GM04504 (cell line): Measurements from ENCODE around the gene EEF2KMT.
"Not testable (repeated sequence)": the region's sequence is repeated elsewhere in the genome, so short reads cannot be mapped to it uniquely, and the experiment has no call there.

Experiments used
- DNase-seq: peaks from one replicate; pipeline ENCODE4 v3.0.0-alpha.2; 2012; ENCODE audit warnings: low read depth

The EEF2KMT gene

DNA sequence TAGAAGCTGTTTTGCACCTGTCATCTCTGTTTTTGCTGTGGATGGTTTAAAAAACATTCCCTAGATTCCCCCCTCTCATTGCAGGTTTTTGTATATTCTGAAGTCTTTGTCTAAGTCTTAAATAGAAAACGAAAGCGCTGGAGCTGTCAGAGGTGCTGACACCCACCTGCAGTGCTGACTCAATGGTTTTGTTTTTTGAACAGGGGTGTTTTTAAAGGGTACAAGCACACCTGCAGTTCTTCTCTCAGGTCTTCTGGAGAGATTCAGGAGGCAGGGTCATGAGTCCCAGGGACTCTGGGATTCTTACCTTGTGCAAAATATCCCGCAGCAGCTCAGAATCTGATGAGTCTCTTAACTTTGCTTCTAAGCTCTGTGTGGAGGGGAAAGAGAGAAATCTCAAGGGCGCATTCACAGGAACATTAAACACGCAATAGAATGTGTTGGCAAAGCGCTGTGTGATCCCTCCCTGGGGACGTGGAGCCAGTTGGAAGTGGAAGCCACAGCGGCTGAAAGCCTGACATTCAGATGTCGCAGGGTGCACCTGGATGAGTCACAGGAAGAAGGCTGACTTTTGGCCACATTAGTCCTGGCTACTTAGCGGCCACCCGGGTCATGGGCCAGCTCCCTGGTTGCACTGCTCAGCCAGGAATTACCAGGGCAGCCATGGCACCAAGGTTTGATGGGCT, 2.3 kb downstream of the EEF2KMT start:
- not testable (repeated sequence) for DNase-seq

DNA sequence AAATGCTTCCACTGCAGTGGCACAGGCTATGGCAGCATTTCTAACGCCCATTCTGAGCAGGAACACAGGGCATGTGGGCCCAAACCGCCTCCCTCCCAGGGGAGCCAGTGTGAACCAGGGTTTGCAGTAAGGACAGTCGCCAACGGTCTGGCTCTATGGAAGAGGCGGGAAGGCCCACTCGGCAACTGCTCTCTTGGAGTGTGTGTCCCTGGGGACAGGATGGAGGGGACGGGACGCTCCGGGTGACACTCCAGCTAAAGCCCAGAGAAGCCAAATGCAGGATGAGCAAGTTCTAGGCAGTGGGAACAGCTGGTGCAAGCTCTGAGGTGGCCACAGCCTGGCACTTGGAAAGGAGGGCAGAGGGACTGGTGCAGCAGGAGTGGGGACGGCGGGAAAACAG, 3.8 kb downstream of the EEF2KMT start:
- DNase-seq: not testable (repeated sequence)

DNA sequence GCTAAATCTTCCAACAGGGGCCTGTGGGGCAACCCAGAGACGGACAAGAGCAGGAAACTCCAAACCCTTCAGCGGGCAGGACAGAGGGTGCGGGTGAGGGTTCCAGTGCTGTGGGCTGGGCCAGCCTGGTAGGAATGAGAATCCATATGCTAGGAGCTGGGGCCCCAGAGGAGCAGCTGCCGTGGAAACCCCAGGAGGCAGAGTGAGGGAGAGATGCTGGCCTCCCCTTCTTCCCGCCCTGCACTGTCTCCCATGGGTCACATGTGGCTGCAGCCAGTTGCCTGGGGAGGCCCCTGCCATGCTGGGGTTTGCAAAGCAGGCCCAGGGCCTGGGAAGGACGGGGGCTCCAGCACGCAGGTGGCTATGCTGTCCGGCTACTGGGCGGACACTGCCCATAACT, 4.5 kb downstream of the EEF2KMT start:
- DNase-seq: not testable (repeated sequence)

DNA sequence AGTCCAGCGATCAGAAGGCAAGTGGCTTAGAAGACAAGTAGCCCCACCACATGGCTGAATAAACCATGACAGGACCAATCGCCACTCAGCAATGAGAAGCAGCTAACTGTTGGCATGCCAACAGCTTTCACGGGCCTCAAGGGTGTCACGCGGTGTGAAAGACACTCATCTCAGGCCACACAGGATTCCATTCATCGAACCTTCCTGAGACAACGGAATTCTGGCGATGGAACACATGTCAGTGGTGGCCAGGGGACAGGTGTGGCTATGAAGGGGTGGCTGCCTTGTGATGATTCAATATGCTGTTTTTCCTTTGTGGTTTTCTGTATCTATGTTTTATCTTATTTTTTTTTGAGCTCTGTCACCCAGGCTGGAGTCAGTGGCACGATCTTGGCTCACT, 7.0 kb downstream of the EEF2KMT start:
- not testable (repeated sequence) for DNase-seq

DNA sequence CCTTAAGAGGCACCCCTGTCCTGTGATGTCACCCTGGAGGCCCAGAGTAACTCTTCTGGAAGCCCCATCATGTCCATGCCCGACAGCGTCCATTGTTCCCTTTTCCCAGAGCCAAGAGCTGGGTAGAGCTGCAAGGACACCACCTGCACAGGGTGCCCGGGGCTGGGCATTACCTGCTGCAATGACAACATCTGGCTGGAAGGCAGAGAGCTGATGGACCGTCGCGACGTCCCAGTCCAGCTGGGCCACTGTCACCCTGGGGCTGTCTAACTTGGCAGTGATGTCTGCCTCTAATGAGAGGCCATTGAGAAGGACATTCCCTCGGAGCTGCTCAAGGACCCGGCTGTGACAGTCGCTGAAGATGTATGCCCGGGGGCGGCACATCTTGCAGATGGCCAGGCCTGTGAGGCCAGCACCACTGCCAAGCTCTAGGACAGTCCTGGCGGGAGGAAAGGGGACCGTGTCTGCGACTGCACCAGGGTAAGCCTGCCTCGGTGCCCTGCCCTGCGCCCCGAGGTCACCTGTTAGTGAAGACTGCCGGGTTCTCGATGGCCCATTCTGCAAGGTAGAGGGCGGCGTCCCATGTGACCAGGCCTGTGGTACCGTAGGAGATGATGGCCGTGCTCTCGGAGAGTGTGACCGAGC, 7.6 kb downstream of the EEF2KMT start:
- not testable (repeated sequence) for DNase-seq

DNA sequence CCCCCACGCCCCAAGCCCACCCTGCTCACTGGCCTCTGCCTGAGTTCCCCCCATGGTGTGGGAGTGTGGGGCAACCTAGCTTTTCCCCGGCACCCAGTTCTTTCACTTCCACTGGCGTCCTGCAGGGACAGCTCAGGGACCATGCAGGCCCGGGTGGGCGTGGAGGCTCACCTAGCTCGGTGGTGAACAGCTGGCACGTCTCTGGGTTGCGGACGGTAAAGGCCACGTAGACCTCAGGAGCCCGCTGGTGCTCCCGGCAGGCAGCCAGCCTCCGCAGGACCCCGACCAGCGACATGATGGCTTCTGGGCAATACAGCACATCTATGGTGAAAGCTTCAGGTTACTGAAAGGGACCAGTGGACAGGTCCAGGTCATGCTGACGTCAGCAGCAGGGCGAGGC, 8.7 kb downstream of the EEF2KMT start:
- not testable (repeated sequence) for DNase-seq

DNA sequence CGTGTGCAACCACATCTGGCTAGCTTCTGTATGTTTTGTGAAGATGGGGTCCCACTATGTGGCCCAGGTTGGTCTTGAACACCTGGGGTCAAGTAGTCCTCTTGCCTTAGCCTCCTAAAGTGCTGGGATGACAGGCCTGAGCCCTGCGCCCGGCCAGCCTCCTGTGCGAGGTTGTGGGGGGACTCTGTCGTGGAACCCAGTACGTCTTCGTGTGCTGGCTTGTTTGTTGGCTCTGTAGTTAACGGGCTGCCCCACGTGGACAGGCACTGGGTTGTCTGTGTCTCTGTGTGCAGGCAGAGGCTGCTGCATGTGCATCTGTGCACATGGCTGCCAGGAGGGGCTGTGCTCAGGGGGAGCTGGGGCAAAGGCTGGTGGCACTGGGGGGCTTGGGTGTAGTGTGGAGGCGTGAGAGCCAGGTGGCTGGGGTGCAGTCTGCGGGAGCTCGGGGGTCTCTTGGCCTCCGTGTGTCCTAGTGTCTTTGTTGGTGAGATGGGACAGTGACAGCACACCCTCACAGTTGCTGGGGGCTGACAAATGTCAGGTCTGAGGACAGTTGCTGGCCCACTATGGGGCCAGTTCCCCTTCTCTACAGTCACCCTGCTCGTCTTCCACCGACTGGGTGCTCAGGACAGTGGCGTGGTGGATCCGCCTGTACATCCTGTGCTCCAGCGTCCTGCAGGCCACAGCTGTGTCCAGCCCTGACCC, 9.4 kb downstream of the EEF2KMT start:
- not testable (repeated sequence) for DNase-seq

DNA sequence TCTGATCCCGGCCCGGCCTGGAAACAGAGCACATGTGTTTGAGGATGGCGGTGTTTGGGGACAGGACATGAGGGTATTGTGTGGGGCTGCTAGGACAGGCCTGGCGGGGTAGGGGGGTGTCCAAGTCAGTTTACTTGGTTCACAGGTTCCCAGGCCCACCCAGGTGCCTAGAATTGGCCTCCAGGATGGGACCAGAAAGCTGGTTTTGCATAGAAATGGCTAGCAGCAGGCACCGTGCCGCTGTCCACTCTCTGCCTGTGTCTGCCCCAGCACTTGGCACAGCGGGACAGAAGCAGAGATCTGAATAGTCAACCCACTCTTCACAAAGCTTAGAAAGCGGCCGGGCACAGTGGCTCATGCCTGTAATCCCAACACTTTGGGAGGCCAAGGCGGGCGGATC, 11.9 kb downstream of the EEF2KMT start:
- not testable (repeated sequence) for DNase-seq

DNA sequence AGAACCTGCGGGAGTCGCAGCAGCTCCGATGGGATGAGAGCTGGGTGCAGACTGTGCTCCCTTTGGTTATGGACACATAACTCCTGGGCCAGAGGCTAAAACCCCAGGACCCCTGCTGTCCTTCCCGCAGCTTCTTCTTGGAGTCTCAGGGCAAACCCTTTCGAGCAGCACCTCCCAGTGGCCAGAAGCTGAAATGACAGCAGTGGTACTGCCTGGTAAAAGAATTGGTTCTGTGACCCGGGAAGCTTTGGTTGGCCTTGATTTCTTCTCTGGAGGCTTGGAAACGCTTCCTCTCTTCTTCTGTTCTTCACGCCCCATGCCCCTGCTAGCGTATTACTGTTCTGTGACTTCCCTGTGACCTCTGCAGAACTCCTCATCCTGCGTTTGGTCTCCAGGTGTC, 12.8 kb downstream of the EEF2KMT start:
- not testable (repeated sequence) for DNase-seq

DNA sequence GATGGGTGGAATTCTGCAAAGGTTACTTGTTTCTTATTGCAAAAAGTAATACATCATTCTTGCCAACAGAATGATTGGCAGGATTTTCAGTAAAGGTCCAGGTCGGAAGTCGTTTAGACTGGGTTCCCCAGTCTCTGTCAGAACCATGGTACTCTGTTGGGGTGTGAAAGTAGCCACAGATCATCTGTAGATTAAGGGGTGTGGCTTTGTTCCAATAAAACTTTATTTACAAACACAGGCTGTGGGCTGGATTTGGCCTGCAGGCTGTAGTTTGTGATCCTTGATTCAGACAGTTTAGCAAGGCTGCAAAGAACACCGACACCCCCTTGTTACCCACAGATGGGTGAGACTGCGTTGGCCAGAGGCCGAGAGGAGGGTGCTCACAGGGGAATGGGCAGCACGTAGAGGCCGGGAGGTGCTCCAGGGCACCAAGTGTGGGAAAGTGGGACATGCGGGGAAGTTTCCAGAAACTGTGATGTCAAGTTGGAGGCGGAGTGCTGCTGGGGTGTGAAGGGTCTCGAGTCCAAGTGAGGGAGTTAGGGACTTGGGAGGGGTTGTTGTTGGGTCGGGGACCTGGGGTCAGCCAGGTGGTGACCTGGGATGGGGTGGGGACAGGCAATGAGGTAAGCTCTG, 13.4 kb downstream of the EEF2KMT start:
- not testable (repeated sequence) for DNase-seq

DNA sequence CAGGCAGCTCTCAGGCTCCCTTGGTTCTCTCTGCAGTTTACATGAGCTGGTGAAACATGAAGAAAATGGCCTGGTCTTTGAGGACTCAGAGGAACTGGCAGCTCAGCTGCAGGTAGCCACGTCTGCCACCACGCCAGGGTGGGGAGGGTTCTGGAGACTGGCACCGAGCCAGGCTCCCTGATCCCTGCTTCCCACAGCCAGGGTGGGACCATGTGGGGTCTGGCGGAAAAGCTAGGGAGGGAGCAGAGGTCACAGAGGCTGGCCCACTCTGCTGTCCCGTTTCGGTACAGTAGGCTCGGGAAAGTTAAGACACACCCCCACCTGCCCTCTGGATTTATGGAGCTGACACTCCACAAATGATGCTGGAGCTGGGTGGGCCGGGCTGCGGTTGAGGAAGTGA, 13.9 kb downstream of the EEF2KMT start:
- not testable (repeated sequence) for DNase-seq

DNA sequence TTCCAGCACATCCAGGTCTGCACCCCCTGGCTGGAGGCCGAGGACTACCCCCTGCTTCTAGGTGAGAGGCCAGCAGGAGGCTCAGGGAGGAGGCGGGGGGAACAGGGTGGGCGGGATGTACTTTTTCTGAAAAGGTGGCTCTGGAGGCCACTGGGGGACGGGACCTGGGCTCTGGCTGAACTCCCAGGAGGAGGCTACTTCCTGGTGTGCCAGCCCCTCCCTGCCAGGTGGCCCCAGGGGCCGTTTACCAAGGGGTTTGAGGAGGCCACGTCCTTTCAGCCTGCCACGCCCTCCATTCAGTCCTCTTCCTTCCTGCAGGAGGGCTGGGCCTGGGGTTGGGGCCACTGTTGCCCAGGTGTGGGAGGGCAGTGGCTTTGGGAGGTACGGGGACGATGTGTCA, 16.6 kb downstream of the EEF2KMT start:
- DNase-seq: not testable (repeated sequence)

DNA sequence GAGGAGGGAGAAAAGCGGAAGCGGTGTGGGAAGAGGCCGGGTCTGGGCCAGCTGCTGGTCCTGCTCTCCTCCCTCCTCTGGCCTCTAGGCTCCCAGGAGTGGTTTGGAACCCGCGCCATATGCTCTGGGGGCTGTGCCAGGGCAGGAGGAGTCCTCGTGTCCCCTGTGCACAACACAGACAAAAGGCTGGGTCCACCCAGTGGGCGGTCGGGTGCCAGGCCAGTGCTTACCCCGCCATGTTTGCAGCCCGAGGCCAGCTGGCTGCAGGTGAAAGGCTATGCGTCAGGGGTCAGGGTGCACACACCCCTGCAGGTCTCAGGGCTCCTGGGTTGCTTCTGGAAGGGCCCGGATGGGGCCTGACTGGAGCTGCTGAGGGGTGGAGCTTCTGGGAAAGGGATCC, 17.1 kb downstream of the EEF2KMT start:
- not testable (repeated sequence) for DNase-seq

DNA sequence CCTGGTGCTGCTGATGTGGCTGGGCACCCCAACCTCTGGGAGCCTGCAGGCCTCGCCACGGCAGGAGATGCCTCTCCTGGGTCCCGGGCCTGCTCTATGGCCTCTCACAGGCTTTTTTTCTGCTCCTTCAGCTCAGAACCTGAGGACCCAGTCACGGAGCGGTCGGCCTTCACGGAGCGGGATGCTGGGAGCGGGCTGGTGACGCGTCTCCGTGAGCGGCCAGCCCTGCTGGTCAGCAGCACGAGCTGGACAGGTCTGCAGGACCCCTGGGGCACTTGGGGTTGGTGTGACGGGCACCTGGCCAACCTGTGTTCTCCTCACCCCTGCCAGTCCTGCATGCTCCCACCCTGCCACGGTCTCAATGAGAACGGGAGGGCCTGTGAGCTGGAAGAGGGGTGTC, 19.0 kb downstream of the EEF2KMT start:
- DNase-seq: no peak

DNA sequence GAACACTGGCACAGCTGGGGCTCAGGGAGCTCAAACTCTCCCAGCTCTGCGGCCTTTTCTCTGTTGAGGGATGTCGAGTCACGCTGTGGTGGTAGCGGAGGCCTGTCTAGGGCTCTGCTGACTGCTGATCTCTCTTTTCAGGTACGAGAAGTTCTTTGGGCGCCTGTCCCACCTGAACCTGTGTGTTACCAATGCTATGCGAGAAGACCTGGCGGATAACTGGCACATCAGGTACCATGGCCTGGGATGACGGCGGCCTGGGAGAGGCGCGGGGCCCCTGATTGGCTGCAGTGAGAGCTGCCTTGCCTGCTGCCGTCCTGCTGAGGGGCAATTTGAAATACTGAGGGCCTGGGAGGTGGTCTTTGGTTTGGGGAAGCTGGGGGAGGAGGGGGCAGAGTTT, 20.3 kb downstream of the EEF2KMT start:
- DNase-seq: no peak

DNA sequence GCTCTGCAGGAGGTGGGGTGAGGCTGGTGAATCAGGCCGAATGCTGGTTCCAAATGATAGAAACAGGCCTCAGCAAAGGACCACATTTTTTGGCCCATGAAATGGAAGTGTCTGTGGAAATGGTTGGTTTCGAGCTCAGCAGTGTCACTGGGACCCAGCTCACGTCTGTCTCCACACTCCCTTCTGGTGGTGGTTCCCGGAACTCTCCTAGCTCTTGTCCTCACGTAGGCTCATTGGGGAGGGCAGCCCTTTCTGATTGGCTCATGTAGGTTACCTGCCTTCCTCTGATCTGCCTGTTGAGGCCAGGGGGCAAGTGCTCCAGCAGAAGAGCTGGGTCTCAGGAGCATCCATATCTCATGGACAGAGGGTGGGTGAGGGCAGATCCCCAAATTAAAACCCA, 22.0 kb downstream of the EEF2KMT start:
- DNase-seq: no peak

DNA sequence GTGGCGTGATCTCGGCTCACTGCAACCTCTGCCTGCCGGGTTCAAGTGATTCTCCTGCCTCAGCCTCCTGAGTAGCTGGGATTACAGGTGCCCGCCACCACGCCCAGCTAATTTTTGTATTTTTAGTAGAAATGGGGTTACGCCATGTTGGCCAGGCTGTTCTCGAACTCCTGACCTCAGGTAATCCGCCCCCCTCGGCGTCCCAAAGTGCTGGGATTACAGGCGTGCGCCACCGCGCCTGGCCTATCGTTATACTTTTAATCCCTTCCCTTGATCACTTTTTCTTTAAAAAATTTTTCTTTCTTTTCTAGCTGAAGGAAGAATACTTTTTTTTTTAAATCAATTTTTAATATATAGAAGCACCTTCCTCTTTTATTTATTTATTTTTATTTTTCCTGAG, 23.8 kb downstream of the EEF2KMT start:
- DNase-seq: not testable (repeated sequence)

DNA sequence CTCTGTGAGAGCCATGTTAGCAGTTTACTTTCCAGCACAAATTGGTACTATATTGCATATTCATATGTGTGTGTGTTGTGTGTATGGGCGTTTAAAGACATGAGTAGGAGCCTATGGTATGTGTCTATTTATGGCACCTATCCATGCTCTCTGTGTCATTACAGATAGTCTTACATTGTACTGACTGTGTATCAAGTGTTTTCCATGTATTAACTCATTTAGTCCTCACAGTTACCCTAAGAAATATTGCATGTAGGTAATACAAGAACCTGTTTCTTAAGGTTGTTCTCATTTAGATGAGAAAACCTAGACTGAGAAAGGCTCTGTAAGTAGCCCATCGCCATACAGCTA, 24.3 kb downstream of the EEF2KMT start:
- DNase-seq: no peak

DNA sequence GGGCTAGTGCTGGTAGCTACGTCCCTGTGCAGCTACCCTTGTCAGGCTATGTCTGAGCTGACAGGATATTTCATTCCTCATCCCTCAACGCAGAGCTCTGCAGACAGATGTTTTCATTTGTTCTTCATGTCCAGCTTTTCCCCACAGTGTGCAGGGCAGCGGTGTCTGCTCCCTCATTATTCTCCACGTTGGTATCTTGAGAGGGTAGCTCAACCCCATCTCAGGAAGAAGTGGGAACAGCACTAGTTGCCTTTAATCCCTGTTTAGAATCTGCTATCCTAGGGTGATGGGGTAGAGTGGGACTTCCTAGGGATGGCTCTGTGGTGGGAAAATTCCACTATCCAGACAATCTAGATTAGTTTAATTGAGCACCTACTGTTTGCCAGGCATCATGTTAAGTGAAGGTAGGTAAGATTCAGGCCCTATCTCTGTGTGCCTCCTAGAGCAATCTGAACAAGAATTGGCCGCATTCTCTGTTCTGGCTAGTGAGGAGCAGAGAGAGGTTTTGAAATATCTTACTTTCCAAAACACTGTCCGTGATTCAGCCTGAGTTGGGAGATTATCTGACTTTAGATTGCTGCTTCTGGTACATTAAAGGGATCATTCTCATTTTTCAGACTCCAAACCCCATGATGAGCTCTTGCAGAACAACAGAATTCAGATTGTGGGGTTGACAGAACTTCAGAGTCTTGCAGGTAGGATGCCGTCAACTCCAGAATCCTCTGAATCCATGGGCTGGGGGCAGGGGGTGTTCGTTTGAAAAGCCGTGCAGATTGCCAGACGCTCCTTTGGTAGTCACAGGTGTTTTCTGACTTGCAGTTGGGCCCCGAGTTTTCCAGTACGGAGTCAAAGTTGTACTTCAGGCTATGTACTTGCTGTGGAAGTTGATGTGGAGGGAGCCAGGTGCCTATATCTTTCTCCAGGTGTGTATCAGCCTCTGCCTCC, 25.0 kb downstream of the EEF2KMT start:
- no peak for DNase-seq

DNA sequence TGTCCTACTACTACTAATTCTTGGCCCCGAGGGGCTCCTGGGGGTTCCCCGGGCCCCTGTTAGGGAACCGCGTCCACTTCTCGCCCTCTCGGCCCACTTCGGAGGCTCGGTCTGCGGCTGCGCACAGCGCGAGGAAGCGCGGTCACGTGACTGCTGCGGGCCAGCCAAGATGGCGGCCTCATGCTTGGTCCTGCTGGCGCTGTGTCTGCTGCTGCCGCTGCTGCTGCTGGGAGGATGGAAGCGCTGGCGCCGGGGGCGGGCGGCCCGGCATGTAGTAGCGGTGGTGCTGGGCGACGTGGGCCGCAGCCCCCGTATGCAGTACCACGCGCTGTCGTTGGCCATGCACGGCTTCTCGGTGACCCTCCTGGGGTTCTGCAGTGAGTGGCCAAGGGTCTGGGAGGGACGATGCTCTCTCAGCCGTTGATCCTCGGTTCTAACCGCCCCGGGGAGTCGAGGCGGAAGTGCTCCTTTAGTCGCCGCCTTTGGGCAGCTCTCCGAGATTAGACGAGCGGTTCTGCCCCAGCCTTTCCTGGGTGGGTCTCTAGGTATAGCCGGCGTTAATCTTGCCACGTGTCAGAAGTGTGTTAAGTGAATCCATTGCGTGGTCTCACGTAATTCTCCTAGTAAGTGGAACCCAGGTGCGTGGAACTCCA, 25.8 kb downstream of the EEF2KMT start, which contains the start of gene ALG1:
TSS of gene ALG1 (plus strand) at position 163 of the 653 bp plus-strand sequence. CDS start at position 170, 7 bp downstream.
- peak; percentile 51 for DNase-seq

DNA sequence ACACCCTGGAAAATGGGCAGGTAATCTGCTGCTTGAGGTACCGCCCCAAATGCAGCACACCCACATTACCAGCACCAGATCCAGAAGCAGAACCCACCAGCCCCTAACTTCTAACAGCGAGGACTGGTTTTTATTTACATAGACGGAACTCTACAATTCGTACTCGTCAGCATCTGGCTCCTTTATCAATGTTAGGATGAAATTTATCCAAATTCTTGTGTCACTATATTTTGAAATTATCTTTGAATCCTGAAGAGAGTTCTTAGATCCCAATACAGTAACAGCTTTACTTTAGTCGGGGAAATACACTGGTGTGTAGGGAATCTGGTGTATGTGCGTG, 26.3 kb downstream of the EEF2KMT start:
- no peak for DNase-seq
